H9 (cell line): ENCODE results near the gene PKIB. TPM values are rescaled to one million over a fixed set of nuclear protein-coding genes. Genes with fewer than 3 reads are reported as not detected.

Source experiments
- DNase-seq: peaks from one replicate; pipeline ENCODE4 v3.0.0-alpha.2; 2017
- H2AFZ ChIP-seq: one replicate; pipeline ENCODE4 v1.6.1; 2013; ENCODE audit warnings: mild to moderate bottlenecking, low read length, control low read depth, moderate library complexity
- H2AK5ac ChIP-seq: 2 replicates; pipeline ENCODE4 v1.6.1; 2013; ENCODE audit warnings: low read length, control low read depth, mixed read lengths; ENCODE audit not compliant: insufficient read length
- H2BK120ac ChIP-seq: one replicate; pipeline ENCODE4 v1.6.1; 2013; ENCODE audit warnings: low read depth, mild to moderate bottlenecking, low read length, control low read depth, inconsistent platforms; ENCODE audit not compliant: poor library complexity, severe bottlenecking
- H2BK12ac ChIP-seq: 2 replicates; pipeline ENCODE4 v1.6.1; 2013; ENCODE audit warnings: low read length, control low read depth, mixed read lengths, low read depth; ENCODE audit not compliant: insufficient read length
- H2BK15ac ChIP-seq: 2 replicates; pipeline ENCODE4 v1.6.1; 2013; ENCODE audit warnings: low read depth, low read length, control low read depth
- H2BK20ac ChIP-seq: one replicate; pipeline ENCODE4 v1.6.1; 2013; ENCODE audit warnings: low read depth, mild to moderate bottlenecking, low read length, control low read depth, inconsistent platforms; ENCODE audit not compliant: poor library complexity, severe bottlenecking
- H2BK5ac ChIP-seq: 2 replicates; pipeline ENCODE4 v1.6.1; 2013; ENCODE audit warnings: low read length, control low read depth, mixed read lengths; ENCODE audit not compliant: insufficient read length
- H3K14ac ChIP-seq: 2 replicates; pipeline ENCODE4 v1.6.1; 2013; ENCODE audit warnings: low read length, control low read depth; ENCODE audit not compliant: insufficient read depth
- H3K18ac ChIP-seq: 2 replicates; pipeline ENCODE4 v1.6.1; 2013; ENCODE audit warnings: low read depth, mild to moderate bottlenecking, mixed read lengths, low read length, control low read depth; ENCODE audit not compliant: insufficient read length
- H3K23ac ChIP-seq: 2 replicates; pipeline ENCODE4 v1.6.1; 2013; ENCODE audit warnings: low read length, control low read depth, mixed read lengths, low read depth; ENCODE audit not compliant: insufficient read length
- H3K23me2 ChIP-seq: 2 replicates; pipeline ENCODE4 v1.6.1; 2013; ENCODE audit warnings: low read depth, mild to moderate bottlenecking, mixed read lengths, low read length, control low read depth; ENCODE audit not compliant: insufficient read length, poor library complexity, severe bottlenecking
- H3K27ac ChIP-seq: 2 replicates; pipeline ENCODE4 v1.5.1; 2013; ENCODE audit warnings: low read length, control low read depth, mixed read lengths, low read depth; ENCODE audit not compliant: insufficient read length
- H3K27me3 ChIP-seq: 2 replicates; pipeline ENCODE4 v1.6.1; 2013; ENCODE audit warnings: low read length, control low read depth, inconsistent platforms; ENCODE audit not compliant: insufficient read depth
- H3K4ac ChIP-seq: 2 replicates; pipeline ENCODE4 v1.6.1; 2013; ENCODE audit warnings: low read depth, mild to moderate bottlenecking, control low read depth, inconsistent platforms, low read length, moderate library complexity
- H3K4me1 ChIP-seq: 2 replicates; pipeline ENCODE4 v1.6.1; 2013; ENCODE audit warnings: low read length, control low read depth, inconsistent platforms; ENCODE audit not compliant: insufficient read depth
- H3K4me2 ChIP-seq: 2 replicates; pipeline ENCODE4 v1.6.1; 2013; ENCODE audit warnings: low read length, control low read depth, mixed read lengths; ENCODE audit not compliant: insufficient read length, insufficient read depth
- H3K56ac ChIP-seq: 2 replicates; pipeline ENCODE4 v1.6.1; 2013; ENCODE audit warnings: low read depth, mild to moderate bottlenecking, mixed read lengths, low read length, control low read depth; ENCODE audit not compliant: insufficient read length
- H3K79me1 ChIP-seq: 2 replicates; pipeline ENCODE4 v1.6.1; 2013; ENCODE audit warnings: low read depth, mild to moderate bottlenecking, moderate library complexity, low read length, control low read depth, inconsistent platforms; ENCODE audit not compliant: insufficient read depth, poor library complexity, severe bottlenecking
- H3K79me2 ChIP-seq: 2 replicates; pipeline ENCODE4 v1.6.1; 2013; ENCODE audit warnings: low read length, control low read depth, inconsistent platforms; ENCODE audit not compliant: insufficient read depth
- H3K9ac ChIP-seq: 2 replicates; pipeline ENCODE4 v1.6.1; 2013; ENCODE audit warnings: low read length, control low read depth, mixed read lengths; ENCODE audit not compliant: insufficient read length; ENCODE audit errors: extremely low read depth
- H3K9me3 ChIP-seq: one replicate; pipeline ENCODE4 v1.6.1; 2013; ENCODE audit warnings: low read depth, low read length, inconsistent platforms; ENCODE audit not compliant: control insufficient read depth
- H3T11ph ChIP-seq: one replicate; pipeline ENCODE4 v1.6.1; 2013; ENCODE audit warnings: mild to moderate bottlenecking, low read length, control low read depth, inconsistent platforms
- H4K20me1 ChIP-seq: one replicate; pipeline ENCODE4 v1.6.1; 2013; ENCODE audit not compliant: control insufficient read depth, insufficient read length, insufficient read depth
- H4K5ac ChIP-seq: 2 replicates; pipeline ENCODE4 v1.6.1; 2013; ENCODE audit warnings: low read depth, mild to moderate bottlenecking, mixed read lengths, low read length, control low read depth; ENCODE audit not compliant: insufficient read length
- H4K8ac ChIP-seq: replicated peaks from 2 replicates; pipeline ENCODE4 v1.6.1; 2013; ENCODE audit warnings: low read length, control low read depth, mixed read lengths, low read depth; ENCODE audit not compliant: insufficient read length
- H4K91ac ChIP-seq: 2 replicates; pipeline ENCODE4 v1.6.1; 2013; ENCODE audit warnings: low read depth, mild to moderate bottlenecking, moderate library complexity, mixed read lengths, low read length, control low read depth; ENCODE audit not compliant: insufficient read length
- H3K27ac Mint-ChIP-seq, 3 experiments: 2 replicates in 2 of 3; 3 replicates in 1 of 3; pipeline ENCODE4 v1.8.0; 2020 to 2021; ENCODE audit warnings: mixed read lengths in 3 of 3, mild to moderate bottlenecking in 1 of 3, moderate library complexity in 1 of 3
- H3K27me3 Mint-ChIP-seq: 2 replicates; pipeline ENCODE4 v1.8.0; 2021; ENCODE audit warnings: low read depth, mild to moderate bottlenecking, moderate library complexity, mixed read lengths
- H3K36me3 Mint-ChIP-seq, 3 experiments: 2 replicates in 2 of 3; 3 replicates in 1 of 3; pipeline ENCODE4 v1.8.0; 2020 to 2021; ENCODE audit warnings: low read depth in 3 of 3, mixed read lengths in 3 of 3; ENCODE audit not compliant: insufficient read depth in 1 of 3
- H3K4me1 Mint-ChIP-seq, 2 experiments: 2 replicates each; pipeline ENCODE4 v1.8.0; 2020; ENCODE audit warnings: mixed read lengths in 2 of 2
- H3K4me3 Mint-ChIP-seq, 2 experiments: 2 replicates in 1 of 2; 3 replicates in 1 of 2; pipeline ENCODE4 v1.8.0; 2020 to 2021; ENCODE audit warnings: mild to moderate bottlenecking in 2 of 2, mixed read lengths in 2 of 2, moderate library complexity in 1 of 2
- H3K9me3 Mint-ChIP-seq, 2 experiments: 2 replicates in 1 of 2; 3 replicates in 1 of 2; pipeline ENCODE4 v1.8.0; 2020; ENCODE audit warnings: mild to moderate bottlenecking in 2 of 2, mixed read lengths in 2 of 2, moderate library complexity in 1 of 2
- WGBS: extraction: QIAGEN DNeasy Blood & Tissue Kit; methylation state at CpG from one replicate; pipeline ENCODE4 v1.1.7; 2013; ENCODE audit warnings: missing lambda C conversion rate, low lambda C conversion rate, mixed read lengths; ENCODE audit not compliant: insufficient read length; ENCODE audit errors: extremely low coverage; 5-methylcytosine and 5-hydroxymethylcytosine counted together
- total RNA-seq: library from RNA; stranded (reverse); gene quantifications from 2 replicates; pipeline ENCODE4 v1.2.1, GENCODE V29; 2021
- TF ChIP-seq, protein P1 (sequence below): fragments of 200-600 bp; sonication (generic); conservative IDR thresholded peaks from 3 replicates; pipeline ENCODE4 v1.8.0; 2021; ENCODE audit warnings: antibody characterized with exemption, mild to moderate bottlenecking

PKIB gene
- total RNA-seq, 1 experiment from 2014 or later, result 46.5 TPM

DNA sequence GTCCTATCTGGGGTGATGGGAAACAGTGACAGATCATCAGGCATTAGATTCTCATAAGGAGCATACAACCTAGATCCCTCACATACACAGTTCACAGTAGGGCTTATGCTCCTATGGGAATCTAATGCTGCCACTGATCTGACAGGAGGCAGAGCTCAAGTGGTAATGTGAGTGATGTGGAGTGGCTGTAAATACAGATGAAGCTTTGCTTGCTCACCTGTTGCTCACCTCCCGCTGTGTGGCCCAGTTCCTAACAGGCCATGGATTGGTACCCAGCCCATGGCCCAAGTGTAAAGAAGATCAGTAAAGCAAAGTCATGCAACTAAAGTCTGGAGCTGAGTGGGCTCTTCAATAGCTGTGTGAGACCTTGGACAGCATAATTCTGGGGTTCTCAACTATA is 65.9 kb downstream of the PKIB start:
- H3K36me3 Mint-ChIP-seq, result peaks cover 9 to 34% (median 13%) of the 10 kb centered on the region in 3 experiments; a peak in 6 of 7 replicates

More for the DNA sequence above, 65.9 kb downstream of the PKIB start:
- Mint-ChIP-seq H3K27ac (no peak overlapping the region), H3K4me1 (no peaks in the 10 kb centered on the region), H3K4me3 (no peak overlapping the region), H3K27me3 (no peaks in the 10 kb centered on the region), H3K9me3 (peaks cover 8% of the 10 kb centered on the region in 2 experiments; a peak in 4 of 5 replicates)
- TF ChIP-seq, protein P1, sequence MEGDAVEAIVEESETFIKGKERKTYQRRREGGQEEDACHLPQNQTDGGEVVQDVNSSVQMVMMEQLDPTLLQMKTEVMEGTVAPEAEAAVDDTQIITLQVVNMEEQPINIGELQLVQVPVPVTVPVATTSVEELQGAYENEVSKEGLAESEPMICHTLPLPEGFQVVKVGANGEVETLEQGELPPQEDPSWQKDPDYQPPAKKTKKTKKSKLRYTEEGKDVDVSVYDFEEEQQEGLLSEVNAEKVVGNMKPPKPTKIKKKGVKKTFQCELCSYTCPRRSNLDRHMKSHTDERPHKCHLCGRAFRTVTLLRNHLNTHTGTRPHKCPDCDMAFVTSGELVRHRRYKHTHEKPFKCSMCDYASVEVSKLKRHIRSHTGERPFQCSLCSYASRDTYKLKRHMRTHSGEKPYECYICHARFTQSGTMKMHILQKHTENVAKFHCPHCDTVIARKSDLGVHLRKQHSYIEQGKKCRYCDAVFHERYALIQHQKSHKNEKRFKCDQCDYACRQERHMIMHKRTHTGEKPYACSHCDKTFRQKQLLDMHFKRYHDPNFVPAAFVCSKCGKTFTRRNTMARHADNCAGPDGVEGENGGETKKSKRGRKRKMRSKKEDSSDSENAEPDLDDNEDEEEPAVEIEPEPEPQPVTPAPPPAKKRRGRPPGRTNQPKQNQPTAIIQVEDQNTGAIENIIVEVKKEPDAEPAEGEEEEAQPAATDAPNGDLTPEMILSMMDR, result no peak
- Histone ChIP-seq H3K4me2 (no peak overlapping the region), H4K8ac (no peak overlapping the region), H4K91ac (no peak overlapping the region), H4K20me1 (no peaks in the 10 kb centered on the region), H3T11ph (no peak overlapping the region), H2AK5ac (no peak overlapping the region), H3K23ac (no peak overlapping the region), H4K5ac (no peak overlapping the region), H3K79me2 (no peaks in the 10 kb centered on the region; the same call in 1 of the 2 replicates), H3K9ac (no peak overlapping the region), H2BK20ac (no peak overlapping the region), H2BK120ac (no peak overlapping the region), H2AFZ (no peak overlapping the region), H2BK15ac (no peak overlapping the region), H2BK5ac (no peak overlapping the region), H3K18ac (no peak overlapping the region), H3K14ac (no peak overlapping the region), H3K23me2 (no peaks in the 10 kb centered on the region), H3K27me3 (no peaks in the 10 kb centered on the region), H3K4ac (no peak overlapping the region), H3K27ac (no peak overlapping the region), H3K56ac (no peak overlapping the region), H3K9me3 (no peaks in the 10 kb centered on the region), H3K4me1 (no peaks in the 10 kb centered on the region), H2BK12ac (no peak overlapping the region), H3K79me1 (no peaks in the 10 kb centered on the region)
- no peak for DNase-seq
- no CpG with 5 or more reads among the region's 1 CpG for WGBS
